Activated T-cell treated with anti-CD3 and anti-CD28 coated beads for 48 hours (primary cell): ENCODE data around the gene KLF2.

Source experiments
- DNase-seq: peaks from one replicate; pipeline ENCODE4 v3.0.0-alpha.2; 2020; ENCODE audit warnings: low read depth

Gene KLF2

GRCh38 chr19:16377521-16377920 lies 52.9 kb downstream of the KLF2 start:
- no peak for DNase-seq
